ENCODE measurements around the gene NAV2.

Gene NAV2

DNA sequence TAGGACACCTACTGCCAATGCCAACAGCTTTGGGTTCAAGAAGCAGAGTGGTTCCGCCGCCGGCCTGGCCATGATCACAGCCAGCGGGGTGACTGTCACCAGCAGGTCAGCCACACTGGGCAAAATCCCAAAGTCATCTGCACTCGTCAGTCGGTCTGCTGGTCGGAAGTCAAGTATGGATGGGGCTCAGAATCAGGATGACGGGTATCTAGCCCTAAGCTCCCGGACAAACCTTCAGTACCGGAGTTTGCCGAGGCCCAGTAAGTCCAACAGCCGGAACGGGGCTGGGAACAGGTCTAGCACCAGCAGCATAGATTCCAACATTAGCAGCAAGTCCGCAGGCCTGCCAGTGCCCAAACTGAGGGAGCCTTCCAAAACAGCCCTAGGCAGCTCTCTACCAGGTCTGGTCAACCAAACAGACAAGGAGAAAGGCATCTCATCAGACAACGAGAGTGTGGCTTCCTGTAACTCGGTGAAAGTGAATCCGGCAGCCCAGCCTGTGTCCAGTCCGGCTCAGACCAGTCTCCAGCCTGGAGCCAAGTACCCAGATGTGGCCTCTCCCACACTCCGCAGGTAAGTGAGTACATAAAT, 332.6 kb downstream of the NAV2 start:
- no peak for TF ChIP-seq JUND (IDR thresholded peaks at IDR 0.05; ENCODE audit: low read depth)
- in situ Hi-C loops (cut with HindIII; ENCODE audit: low pct_unique_long_range_greater_than_20kb, low sequenced_read_pairs) = no loop called here
- DNase-seq (ENCODE audit: low read depth in 1 of 2, low spot score in 1 of 2) = no peak

DNA sequence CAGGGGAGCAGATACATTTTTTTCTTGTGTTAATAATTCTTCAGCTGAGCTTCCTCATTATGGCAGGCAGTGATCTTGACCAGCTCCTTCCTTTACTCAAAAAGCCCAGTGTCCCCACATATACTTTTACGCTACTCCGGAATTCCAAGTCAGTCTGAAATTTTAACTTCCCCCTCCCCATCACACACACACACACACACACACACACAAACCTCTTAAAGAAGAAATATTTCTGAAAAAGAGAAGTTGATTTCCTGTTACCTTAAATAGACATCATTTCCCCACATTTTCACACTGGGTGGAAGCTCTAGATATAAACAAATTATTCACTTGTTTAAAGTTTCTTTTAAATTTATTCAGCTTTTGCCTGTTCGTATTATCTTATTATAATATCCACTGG, 333.8 kb downstream of the NAV2 start:
- no peak for TF ChIP-seq JUND (IDR thresholded peaks at IDR 0.05; ENCODE audit: low read depth)
- no peak for DNase-seq (ENCODE audit: low read depth in 1 of 2, low spot score in 1 of 2)
- in situ Hi-C loops (cut with HindIII; ENCODE audit: low pct_unique_long_range_greater_than_20kb, low sequenced_read_pairs) = no loop called here

DNA sequence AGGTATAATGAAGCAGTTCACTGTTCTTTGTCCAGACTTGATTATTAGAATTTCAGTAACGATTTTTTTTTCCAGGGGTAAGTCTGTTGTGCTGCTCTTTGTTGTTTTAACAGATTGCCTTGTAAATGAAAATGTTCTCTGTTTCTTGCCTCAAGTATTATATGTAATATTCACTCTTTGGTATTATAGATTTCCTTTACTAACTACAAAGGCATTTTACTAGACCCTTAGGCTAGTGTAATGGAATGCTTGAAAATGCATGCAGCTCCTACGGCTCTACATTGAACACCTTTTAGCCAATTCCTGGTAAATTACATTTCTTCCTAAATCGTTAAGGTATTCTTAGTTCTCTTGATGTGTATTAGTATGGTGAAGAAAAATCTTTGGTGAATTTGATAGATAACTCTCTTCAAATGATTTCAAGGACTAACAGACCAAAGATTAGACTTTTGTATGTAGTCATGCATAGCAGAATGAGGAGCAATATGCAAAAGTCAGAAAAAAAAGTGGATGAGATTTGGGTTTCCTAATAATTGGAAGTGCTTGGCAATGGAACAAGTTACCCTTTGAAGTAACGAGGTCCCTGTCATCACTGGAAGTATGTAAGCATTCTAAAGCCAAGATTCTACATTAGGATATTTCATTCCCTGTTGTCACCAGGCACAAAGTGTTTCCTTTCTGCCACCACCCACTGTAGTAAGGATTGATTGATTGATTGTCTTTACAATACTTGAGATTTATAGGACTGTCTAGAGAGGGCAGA, 334.6 kb downstream of the NAV2 start:
- TF ChIP-seq JUND (IDR thresholded peaks at IDR 0.05; ENCODE audit: low read depth) = no peak
- DNase-seq (ENCODE audit: low read depth in 1 of 2, low spot score in 1 of 2) = no peak
- in situ Hi-C loops (cut with HindIII; ENCODE audit: low pct_unique_long_range_greater_than_20kb, low sequenced_read_pairs) = no loop called here

DNA sequence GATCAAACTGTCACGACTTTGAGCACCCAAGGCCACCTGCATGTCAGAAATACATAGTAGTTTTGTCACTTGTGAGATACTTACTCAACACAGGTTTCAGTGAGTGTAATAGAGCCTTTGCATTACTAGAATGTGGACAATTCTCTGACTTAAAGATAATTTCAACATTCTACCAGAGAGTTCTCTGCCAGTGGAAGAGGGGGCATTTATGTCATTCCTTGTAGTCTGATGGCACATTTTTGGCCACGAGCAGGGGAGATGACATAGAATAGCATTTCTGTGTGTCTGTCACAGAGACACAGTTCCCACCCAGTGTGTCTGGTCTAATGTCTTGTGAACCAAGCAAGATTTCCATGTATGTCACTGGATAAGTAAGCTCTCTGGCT, 335.1 kb downstream of the NAV2 start:
- in situ Hi-C loops (cut with HindIII; ENCODE audit: low pct_unique_long_range_greater_than_20kb, low sequenced_read_pairs) = no loop called here
- DNase-seq (ENCODE audit: low read depth in 1 of 2, low spot score in 1 of 2) = no peak
- TF ChIP-seq JUND (IDR thresholded peaks at IDR 0.05; ENCODE audit: low read depth) = no peak

DNA sequence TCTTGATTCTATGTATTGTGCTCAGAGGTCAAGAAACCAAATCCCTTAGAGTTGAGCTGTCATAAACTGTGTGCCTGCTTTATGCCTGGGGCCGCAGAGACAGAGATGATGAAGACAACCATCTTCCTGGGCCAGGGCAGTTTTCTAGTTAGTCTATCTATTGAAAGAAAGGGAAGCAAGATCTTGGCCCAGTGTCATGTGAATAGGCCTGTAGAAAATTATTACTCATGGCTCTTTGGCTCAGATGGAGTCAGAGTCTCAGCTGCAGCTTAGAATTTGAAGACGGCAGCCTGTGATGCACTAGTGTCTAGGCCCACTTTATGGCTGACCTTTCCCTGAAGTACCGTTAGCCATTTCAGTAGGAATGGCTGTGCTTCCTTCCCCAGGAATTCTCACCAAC, 335.6 kb downstream of the NAV2 start:
- DNase-seq (ENCODE audit: low read depth in 1 of 2, low spot score in 1 of 2) = no peak
- in situ Hi-C loops (cut with HindIII; ENCODE audit: low pct_unique_long_range_greater_than_20kb, low sequenced_read_pairs) = no loop called here
- TF ChIP-seq JUND (IDR thresholded peaks at IDR 0.05; ENCODE audit: low read depth) = no peak

DNA sequence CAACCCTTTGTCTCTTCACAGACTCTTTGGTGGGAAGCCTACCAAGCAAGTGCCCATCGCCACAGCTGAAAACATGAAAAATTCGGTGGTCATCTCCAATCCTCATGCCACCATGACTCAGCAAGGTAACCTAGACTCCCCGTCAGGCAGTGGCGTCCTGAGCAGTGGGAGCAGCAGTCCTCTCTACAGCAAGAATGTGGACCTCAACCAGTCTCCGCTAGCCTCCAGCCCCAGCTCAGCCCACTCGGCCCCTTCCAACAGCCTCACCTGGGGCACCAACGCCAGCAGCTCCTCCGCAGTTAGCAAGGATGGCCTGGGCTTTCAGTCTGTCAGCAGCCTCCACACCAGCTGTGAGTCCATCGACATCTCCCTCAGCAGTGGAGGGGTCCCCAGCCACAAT, 336.1 kb downstream of the NAV2 start:
- TF ChIP-seq JUND (IDR thresholded peaks at IDR 0.05; ENCODE audit: low read depth) = no peak
- in situ Hi-C loops (cut with HindIII; ENCODE audit: low pct_unique_long_range_greater_than_20kb, low sequenced_read_pairs) = no loop called here
- no peak for DNase-seq (ENCODE audit: low read depth in 1 of 2, low spot score in 1 of 2)

DNA sequence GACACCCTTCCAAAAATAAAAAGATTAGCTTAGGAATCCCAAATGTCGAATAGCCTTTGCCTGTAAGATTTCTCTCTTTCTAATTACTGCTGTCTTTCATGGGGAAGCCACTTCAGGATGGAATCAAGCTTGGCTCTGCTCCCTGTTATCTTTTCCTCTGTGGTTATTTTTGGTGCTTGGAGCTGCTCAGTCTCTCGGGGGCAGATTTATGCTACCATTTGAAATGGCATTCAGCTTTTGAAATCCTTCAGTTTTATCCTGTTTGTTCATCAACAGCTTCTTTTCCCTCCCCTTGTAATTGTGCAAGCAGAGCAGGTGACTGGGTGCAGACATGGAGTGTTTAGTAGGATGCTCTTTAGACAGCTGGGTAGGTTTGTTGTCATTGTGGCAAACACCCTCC, 336.6 kb downstream of the NAV2 start:
- no peak for DNase-seq (ENCODE audit: low read depth in 1 of 2, low spot score in 1 of 2)
- in situ Hi-C loops (cut with HindIII; ENCODE audit: low pct_unique_long_range_greater_than_20kb, low sequenced_read_pairs) = no loop called here
- TF ChIP-seq JUND (IDR thresholded peaks at IDR 0.05; ENCODE audit: low read depth) = no peak

DNA sequence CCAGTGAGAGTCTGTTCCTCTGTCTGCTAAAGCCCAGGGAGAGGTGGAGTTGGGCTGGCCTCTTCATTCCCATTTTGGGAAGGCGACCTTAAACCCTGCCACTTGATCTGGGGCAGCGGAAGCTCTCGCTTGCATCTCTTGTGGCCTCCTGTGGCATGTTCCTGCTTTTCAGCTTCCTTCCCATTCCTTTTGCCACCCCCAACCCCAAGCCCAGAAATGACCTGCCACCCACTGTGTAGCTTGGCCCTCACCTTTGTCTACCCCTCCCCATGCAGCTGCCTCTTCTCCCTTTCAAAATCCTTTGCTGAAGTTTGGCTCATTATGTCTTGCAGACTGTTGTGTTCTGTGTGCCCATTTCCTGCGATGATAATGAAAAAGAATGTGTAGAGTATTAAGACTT, 337.4 kb downstream of the NAV2 start:
- TF ChIP-seq JUND (IDR thresholded peaks at IDR 0.05; ENCODE audit: low read depth) = no peak
- no peak for DNase-seq (ENCODE audit: low read depth in 1 of 2, low spot score in 1 of 2)
- in situ Hi-C loops (cut with HindIII; ENCODE audit: low pct_unique_long_range_greater_than_20kb, low sequenced_read_pairs) = no loop called here

DNA sequence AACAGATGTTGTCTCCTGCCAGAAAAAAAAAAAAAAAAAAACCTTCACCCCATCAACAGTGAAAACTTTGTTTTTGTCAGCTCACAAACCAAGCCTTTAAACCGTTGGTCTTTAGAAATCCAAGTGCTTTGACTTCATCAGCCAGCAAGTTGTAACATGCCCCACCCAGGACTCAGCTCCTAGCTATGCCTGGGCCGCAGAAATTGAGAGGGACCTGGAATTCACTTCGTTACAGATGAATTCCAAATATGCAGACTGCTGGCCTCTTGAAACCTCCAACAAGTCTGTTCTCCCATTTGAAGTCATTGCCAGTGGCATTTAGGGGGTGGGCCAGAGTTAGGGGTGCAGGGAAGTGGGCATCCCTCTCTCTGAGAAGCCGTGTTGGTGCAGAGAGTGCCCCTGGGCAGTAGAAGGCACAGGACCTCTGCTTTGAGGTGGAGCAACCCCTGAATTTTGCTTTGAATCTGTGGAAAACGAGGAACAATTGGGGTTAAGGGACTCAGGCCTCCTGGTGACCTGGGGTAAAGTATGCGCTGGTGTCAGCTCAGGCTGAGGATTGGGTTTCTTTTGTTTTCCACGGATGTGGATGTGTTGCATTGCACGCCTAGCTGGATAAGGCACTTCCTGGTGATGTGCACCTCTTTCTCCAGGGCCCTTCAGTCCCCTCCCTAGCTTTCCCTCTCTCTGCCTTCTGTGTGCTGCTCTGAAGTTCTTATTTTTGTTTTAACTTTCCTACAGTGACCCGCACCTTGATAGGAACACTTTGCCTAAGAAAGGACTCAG, 338.1 kb downstream of the NAV2 start:
- in situ Hi-C loops (cut with HindIII; ENCODE audit: low pct_unique_long_range_greater_than_20kb, low sequenced_read_pairs) = no loop called here
- DNase-seq (ENCODE audit: low read depth in 1 of 2, low spot score in 1 of 2) = no peak

DNA sequence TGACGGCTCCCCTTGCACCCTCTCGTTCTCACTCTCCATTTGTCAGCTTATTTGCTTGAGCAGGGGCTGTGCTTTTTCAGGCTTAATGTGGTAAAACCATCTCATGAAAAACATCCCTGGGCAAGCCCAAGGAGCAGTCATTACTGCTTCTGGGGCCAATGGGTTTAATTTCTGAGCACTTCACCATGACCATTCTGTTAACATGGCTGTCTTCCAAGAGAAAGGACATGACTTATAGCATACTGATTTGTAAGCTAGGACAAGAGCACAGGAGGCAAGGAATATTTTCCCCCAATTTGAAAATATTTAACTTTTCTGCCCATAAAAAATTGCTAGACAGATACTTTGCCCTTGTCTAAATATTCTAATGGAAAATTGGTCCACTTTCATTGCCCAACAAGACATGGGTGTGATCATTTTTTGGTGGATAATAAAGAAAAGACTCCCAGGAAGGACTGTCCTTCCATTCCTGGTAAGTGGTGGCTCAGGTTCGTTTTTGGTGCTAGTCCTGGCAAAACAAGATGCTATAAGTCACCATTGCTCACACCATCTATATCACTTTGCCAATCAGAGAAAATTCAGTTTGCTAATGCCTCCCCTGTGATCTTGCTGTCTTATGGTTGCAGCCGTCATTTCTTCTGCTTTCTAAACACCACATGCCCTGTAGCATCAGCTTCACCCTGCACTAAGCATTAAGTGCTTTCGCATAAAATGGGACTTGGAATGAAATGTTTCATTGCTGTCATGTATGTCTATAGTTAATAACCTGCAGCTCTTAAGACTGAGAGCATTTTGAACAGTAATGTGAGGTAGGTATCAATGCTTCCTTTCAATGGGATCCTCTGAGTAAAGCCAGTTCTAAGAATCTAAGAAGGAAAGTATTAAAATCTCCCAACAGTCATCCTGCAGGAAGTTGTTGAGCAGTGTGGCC, 339.1 kb downstream of the NAV2 start:
- in situ Hi-C loops (cut with HindIII; ENCODE audit: low pct_unique_long_range_greater_than_20kb, low sequenced_read_pairs) = no loop called here
- TF ChIP-seq JUND (IDR thresholded peaks at IDR 0.05; ENCODE audit: low read depth) = no peak
- DNase-seq (ENCODE audit: low read depth in 1 of 2, low spot score in 1 of 2) = no peak

More for the DNA sequence above, 338.1 kb downstream of the NAV2 start:
- TF ChIP-seq JUND (IDR thresholded peaks at IDR 0.05; ENCODE audit: low read depth) = no peak

DNA sequence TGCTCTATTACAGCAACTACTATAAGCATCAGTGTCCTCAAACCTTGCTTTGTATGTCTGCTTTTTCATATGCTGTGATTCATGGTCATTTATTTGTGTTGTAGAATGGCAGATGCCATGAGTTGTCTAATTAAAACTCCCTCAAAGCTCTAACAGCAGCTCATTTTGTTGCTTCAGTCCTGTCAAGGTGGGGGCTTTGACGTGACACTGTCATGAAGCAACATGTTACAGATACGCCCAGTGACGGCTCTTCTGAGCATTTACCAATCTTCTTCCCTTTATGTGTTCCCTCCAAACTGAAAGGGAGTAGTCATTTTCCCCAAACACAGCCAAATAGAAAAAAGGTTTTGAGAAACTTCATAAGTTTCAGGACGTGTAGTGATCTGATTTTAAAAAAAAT, 340.9 kb downstream of the NAV2 start:
- no peak for TF ChIP-seq JUND (IDR thresholded peaks at IDR 0.05; ENCODE audit: low read depth)
- in situ Hi-C loops (cut with HindIII; ENCODE audit: low pct_unique_long_range_greater_than_20kb, low sequenced_read_pairs) = no loop called here
- DNase-seq (ENCODE audit: low read depth in 1 of 2, low spot score in 1 of 2) = no peak

DNA sequence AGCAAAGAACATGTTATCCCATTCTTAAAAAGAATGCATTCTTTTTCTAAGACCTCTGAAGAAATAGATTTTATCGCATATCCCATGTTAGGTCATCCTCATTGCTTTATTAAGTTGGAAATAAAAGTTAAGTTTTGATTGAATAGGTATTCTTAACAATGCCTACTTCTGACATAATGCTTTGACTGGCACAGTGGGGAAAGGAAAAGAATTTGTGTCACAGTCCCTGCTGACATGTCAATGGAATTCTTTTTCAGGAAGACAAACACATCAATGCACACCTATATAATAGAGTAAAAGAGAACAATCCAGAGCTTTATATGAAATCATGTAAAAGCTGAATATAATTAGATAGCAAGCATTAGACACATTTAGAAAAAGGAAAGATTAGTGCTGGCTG, 341.9 kb downstream of the NAV2 start:
- in situ Hi-C loops (cut with HindIII; ENCODE audit: low pct_unique_long_range_greater_than_20kb, low sequenced_read_pairs) = no loop called here
- no peak for TF ChIP-seq JUND (IDR thresholded peaks at IDR 0.05; ENCODE audit: low read depth)

More for the DNA sequence above, 341.9 kb downstream of the NAV2 start:
- no peak for DNase-seq (ENCODE audit: low read depth in 1 of 2, low spot score in 1 of 2)

All from T47D (cell line).